SK-MEL-5 (cell line): ENCODE data around the gene FCHSD2. TPM values are rescaled to one million over a fixed set of nuclear protein-coding genes. Genes with fewer than 3 reads are reported as not detected.
"Not testable (repeated sequence)": the region's sequence is repeated elsewhere in the genome, so short reads cannot be mapped to it uniquely, and the experiment has no call there.

ENCODE experiments used
- DNase-seq: peaks from one replicate; pipeline ENCODE4 v3.0.0-alpha.2; 2016; ENCODE audit warnings: low read depth, low spot score
- in situ Hi-C: cut with HindIII; loops from 2 replicates; pipeline ENCODE4 v1.10.0; 2016; ENCODE audit warnings: low sequenced_read_pairs, high pct_unique_total_duplicates, low pct_unique_long_range_greater_than_20kb
- total RNA-seq: library from RNA; depleted of rRNA; stranded (reverse); fragments of >200 nt; shearing (Covaris generic); gene quantifications from 2 replicates; pipeline ENCODE4 v1.2.3, GENCODE V29; 2014

FCHSD2 gene
- total RNA-seq, 1 experiment from 2014 or later, result 7.8 TPM

DNA sequence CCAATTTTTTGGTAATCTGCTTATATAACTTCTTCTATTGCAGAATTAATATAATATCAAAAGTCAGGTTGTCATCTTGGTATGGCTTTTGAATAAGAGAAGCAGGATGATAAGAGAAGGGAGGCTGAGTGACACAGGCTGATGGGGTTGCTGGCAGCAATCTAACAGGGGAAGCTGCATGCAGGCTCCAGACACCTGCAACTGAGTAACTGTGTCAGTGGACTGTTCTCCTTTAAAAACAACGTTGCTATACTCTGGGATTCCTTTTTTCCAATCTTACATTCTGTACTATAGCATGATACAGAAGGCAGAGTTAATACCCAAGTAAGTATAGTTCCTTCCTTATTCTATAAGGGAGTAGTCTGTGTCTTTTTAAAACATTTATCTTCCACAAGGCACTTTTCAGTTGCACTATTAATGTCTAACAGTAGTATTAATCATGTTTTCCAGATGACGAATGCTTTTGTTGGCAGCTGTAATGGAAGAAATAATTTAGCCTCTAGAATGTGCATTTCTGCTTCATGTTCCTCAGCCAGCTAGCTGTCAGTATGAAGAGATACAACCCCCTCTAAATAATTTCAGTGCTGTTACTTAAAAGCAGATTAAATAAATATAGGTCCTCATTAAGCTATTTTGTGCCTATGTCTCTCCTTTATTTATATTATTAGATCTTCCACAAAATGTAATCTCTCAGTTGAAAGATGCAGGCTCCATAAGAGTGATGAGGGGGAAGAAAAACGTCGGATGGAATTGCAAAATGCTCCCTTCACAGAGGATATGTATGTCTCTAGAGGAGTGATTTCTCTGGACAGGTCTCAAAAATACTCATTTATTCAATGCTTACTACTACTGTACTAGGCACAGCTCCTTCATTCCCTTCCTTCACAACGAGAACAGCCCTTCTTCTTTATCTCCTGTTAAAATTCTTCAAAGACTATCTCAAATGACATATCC lies 277.1 kb downstream of the FCHSD2 start:
- DNase-seq, result no peak
- in situ Hi-C loops, result no loop called here

DNA sequence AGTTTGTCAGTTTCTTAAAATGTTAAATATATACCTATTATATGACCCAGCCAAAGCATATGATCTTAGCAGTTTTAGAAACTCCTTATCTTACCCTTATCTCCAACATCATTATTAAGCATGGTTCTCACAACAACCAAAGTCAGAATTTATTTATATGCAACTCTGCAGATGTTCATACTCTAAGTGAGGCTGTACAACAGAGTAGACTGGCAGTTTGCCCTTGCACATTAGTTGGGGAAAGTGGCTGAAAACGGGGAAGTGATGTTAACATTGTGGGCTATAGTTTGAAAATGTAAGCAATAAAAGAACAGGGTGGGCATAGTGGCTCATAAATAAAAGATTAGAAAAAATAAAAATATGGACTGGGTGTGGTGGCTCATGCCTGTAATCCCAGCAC lies 278.2 kb downstream of the FCHSD2 start:
- no peak for DNase-seq
- in situ Hi-C loops, result no loop called here

DNA sequence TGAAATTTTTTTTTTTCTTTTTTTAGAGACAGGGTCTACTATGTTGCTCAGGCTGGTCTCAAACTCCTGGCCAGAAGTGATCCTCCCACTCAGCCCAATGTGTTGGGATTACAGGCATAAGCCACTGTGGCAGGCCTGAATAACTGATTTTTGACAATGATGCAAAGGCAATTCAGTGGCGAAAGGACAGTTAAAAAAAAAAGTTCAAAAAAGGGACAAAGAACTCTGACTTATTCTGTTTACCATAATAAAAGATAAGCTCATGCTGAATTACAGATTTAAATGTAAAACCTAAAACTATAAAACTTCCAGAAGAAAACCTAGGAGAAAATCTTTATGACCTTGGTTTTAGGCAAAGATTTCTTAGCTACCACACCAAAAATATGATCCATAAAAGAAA lies 279.0 kb downstream of the FCHSD2 start:
- DNase-seq, result no peak
- in situ Hi-C loops, result no loop called here

DNA sequence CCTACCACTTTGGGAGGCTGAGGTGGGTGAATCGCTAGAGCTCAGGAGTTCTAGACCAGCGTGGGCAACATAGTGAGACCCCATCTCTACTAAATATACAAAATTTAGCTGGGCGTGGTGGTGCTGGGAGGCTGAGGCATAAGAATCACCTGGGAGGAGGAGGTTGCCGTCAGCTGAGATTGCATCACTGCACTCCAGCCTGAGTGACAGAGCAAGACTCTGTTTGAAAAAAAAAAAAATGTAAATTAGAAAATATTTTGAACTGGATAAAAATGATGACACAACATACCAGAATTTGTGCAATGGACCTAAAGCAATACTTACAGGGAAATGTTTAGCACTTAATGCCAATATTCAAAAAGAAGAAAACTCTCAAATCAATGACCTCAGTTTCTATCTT lies 281.5 kb downstream of the FCHSD2 start:
- DNase-seq, result no peak

DNA sequence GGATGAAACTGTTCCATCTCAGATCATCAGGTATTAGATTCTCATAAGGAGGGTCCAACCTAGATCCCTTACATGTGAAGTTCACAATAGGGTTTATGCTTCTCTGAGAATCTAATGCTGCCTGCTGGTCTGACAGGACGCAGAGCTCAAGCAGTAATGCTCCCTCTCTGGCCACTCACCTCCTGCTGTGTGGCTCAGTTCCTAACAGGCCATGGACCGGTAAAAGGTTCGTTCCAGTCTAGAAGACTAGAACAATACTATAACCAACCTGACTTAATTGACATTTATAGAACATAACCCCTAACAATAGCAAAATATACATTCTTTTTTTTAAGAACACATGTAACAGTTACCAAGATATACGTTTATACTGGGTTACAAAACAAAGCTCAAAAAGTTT lies 282.1 kb downstream of the FCHSD2 start:
- in situ Hi-C loops, result no loop called here
- DNase-seq, result no peak

More for the DNA sequence above, 281.5 kb downstream of the FCHSD2 start:
- in situ Hi-C loops, result no loop called here

DNA sequence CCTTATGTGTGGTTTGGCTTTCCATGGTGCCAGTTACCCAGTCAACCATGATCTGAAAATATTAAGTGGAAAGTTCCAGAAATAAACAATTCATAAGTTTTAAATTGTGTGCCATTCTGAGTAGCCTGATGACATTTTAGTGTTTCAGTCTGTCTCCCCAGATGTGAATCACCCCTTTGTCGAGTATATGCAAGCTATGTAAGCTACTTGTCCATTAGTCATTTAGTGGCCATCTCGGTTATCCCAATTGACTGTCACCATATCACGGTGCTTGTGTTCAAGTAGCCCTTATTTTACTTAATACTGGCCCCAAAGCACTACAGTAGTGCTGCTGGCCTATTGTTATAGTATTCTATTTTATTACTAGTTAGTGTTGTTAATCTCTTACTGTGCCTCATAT lies 283.0 kb downstream of the FCHSD2 start:
- in situ Hi-C loops, result no loop called here
- no peak for DNase-seq

DNA sequence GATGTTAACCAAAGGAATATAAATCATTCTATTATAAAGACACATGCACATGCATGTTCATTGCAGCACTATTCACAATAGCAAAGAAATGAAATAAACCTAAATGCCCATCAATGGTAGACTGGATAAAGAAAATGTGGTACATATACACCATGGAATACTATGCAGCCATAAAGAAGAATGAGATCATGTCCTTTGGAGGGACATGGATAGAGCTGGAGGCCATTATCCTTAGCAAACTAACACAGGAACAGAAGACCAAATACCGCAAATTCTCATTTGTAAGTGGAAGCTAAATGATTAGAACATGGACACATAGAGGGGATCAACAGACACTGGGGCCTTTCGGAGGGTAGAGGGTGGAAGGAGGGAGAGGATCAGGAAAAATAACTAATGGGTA lies 283.9 kb downstream of the FCHSD2 start:
- DNase-seq, in situ Hi-C loops: not testable (repeated sequence)

DNA sequence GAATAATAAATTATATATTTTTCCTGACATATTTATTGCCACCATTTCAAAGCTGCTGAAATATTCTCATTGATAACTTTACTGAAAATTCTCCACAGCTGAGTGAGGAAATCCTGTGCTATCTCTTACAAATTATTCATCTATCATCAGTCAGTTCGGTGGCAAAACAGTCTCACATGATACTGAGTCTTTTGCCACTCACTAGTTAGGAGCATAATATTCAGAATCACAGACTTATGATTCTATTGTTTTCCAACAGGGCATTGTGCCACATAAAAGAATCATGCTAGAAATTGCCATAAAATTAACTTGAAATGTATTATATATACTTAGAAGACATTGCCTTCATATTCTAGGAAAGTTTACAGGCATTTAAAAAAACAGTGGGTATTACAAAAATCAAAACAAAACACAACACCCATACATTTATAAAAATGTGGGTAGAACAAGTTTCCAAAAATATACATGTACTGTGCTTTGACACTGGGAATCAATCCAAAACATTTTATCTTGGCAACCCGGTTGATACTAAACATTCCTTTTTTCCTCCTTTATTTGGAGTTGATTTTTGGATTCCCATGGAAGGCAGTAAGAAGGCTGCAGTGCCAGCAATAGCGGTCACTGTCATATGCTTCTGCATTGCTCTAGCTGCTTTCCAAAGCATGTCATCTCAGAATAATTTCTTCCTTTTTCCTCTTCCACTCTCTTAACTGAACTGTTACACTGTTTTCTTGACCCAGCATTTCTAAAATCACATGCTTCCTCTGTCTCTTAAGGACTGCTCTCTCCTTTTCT lies 285.4 kb downstream of the FCHSD2 start:
- in situ Hi-C loops, result no loop called here
- peak; percentile 37 for DNase-seq

DNA sequence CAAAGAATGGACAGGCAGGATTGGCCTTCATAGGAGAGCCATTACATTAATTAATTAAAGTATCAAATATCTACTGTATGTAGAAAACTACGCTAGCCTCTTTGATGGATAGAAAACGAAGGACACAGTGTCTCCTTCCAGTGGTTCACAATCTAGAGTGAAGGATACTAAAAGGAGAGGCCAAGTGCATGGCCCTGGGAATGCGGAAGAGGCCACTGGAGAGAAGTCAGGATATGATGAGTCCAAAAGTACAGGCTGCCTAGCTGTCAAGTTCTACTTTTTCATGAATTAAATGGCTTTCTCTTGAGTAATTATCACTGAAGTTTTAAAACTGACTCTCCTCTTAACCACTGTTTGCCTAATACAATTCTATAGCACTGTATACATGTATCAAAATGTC lies 286.1 kb downstream of the FCHSD2 start:
- no peak for DNase-seq
- in situ Hi-C loops, result no loop called here

DNA sequence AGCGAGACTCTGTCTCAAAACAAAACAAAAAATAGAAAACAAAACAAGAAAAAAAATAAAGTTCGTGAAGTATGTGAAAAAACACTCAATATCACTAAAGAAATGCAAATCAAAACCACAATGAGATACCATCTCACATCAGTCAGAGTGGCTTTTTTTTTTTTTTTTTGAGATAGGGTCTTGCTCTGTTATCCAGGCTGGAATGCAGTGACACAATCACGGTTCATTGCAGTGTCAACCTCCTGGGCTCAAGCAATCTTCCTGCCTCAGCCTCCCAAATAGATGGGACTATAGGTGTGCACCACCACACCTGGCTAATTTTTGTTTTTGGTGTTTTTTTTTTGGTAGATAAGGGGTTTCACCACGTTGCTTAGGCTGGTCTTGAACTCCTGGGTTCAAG lies 290.4 kb downstream of the FCHSD2 start:
- DNase-seq, result no peak
- in situ Hi-C loops, result no loop called here

DNA sequence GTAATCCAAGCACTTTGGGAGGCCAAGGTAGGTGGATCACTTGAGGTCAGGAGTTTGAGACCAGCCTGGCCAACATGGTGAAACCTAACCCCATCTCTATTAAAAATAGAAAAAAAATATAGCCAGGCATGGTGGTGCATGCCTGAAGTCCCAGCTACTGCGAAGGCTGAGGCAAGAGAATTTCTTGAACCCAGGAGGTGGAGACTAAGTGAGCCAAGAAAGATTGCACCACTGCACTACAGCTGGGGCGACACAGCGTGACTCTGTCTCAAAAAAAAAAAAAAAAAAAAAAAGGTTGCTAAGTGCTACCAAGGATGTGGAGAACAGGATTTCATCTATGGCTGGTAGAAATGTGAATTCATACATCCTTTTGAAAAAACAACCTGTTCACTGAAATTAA lies 291.3 kb downstream of the FCHSD2 start:
- in situ Hi-C loops, result no loop called here
- DNase-seq, result no peak

DNA sequence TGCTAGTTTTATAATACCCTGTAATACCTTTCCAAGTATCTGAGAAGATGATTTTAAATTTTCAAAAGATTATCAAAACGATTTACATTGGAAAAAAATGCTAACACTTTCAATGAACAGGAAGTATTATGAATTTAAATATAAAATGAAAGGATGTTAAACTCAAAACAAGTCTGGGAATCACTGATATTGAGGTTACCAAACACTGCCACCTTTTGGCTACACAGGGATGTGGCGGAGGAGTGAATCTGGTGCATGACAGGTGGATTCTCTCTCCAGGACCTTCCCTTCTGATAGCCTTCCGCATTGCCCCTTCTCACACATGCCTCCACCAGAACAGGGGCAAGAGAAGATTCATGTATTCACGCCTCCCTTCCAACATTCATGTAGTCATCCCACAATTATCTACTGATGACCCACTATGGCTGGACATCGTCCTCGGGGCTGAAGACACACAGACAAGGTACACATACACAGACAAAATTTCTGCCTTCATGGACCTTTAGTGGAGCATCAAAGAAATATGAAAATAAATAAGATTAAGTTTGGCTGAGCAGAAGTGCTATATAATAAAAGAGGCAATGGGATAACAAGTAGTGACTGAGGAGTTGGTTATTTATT lies 293.2 kb downstream of the FCHSD2 start:
- in situ Hi-C loops, result no loop called here
- peak; percentile 68 for DNase-seq

DNA sequence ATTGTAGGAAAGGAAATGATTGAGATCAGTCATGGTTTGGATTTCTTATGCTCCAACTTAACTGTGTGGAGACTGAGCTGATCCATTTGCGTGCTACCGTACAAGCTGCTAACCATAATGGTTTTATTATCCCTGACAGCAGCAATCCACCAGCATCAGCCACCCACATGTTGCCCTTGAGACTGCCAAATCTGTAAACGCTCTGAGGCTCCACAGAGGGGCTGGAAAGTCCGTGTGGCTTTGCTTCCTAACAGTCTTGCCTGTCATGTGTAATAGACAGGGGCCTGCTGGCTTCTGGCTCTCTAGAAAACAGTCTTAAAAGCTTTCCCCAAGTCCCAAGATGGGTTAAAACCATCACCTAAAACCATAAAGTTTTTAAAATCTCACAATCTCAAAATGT lies 297.8 kb downstream of the FCHSD2 start:
- in situ Hi-C loops, result no loop called here

DNA sequence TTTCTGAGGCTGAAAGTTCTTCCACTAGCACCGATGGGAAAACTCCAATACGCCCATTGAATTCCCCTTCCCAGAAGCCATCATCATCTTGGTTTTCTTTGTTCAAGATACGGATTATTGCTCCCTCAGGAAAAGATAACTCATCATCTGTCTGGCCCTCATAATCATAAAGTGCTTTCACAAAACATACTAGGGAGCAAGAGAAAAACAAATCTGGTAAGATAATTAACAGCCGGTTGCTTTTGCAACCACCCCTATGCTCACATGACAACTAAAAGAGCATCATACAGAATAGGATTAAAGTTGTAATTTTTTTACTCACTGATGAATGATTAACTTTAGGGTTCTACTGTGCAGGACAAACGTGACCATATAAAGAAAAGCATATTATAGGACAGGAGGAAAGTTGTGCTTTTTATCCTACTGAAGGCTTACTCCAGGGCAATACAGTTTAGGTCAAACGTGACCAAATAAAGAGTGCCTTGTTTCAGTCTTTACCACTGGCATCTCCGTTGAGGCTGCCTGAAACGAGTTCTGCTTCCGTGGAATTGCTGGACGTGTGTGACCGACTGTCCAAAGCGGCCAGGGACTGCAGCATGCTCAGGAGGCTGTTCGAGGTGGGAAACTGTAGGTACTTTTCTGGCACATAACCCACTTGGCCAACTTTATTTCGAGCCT lies 299.3 kb downstream of the FCHSD2 start:
- DNase-seq, result peak; percentile 56
- in situ Hi-C loops, result no loop called here

More for the DNA sequence above, 297.8 kb downstream of the FCHSD2 start:
- DNase-seq, result peak; percentile 69

DNA sequence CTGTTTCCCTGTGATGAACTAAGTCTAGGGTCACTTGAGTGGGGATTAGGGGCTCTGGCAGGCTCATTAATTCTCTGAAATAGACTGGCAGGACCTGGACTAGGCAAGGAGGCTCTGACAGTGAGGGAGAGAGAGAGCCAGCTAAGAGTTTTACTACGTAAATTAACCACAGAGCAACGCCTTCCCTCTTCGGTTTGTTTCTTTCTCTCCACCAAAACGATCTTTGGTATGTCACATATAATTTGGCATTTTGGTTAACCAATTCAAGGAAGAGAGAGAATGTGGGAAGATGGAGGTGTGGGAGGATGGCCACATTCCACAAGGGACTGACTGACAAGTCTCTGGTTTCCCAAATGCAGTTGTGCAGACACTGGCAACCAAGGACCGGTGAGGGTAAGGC lies 300.0 kb downstream of the FCHSD2 start:
- in situ Hi-C loops, result no loop called here
- DNase-seq, result no peak

DNA sequence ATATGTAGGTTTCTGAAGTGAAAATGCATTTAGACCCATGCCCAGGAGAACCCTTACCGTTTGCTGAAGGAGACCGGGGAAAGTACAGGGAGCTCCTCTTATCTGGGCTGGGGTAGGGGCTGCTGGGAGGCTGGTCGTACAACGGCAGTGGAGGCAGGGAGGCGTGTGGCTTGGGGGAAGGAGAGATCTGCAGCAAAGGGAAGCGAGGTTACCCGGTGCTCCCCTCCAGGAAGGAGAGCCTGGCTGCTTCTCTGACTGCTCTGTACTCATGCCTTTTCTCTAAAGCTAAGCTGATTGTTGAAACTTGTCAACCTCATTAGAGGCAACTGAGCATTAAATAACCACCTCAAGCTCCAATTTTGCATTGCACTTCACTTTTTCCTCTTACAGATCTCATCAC lies 300.7 kb downstream of the FCHSD2 start:
- DNase-seq, result no peak
- in situ Hi-C loops, result no loop called here

DNA sequence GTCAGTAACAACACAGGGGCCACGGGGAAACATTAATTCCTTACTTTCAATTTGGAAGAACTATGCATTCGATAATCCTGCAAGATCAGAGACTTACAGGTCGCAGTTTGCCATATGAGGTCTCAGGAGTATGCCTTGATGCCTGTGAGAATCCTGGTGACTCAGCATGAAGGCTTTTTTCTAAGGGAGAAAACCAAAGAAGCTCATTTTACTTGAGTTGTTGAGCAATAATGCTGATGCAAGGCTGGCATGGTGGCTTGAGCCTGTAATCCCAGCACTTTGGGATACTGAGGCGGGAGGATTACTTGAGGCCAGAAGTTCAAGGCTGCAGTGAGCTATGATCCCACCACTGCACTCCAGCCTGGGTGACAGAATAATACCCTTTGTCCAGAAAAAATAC lies 301.3 kb downstream of the FCHSD2 start:
- in situ Hi-C loops, result no loop called here
- no peak for DNase-seq
